Measurements from ENCODE around the gene TLR9.

Gene TLR9

DNA sequence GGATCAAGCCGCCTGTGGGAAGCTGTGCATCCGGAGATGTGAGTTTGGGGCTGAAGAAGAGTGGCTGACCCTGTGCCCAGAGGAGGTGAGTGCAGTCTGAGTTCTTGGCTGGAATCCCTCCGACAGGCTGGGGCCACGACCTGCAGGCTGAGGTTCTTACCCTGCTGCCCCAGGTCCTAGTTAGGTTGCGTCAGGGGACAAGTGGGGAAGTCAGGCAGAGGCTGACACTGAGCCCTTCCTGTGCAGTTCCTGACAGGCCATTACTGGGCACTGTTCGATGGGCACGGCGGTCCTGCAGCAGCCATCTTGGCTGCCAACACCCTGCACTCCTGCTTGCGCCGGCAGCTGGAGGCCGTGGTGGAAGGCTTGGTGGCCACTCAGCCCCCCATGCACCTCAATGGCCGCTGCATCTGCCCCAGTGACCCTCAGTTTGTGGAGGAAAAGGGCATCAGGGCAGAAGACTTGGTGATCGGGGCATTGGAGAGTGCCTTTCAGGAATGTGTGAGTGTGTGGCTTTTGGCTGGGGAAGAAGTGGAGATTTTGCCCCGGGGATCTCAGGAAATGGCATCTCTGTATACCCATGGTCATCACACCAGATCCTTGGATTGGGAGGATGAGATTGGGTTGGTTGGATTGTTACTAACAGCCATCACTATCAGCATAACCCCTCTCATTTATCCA lies 21.4 kb upstream of the TLR9 start:
- no peak overlapping the region for H3K18ac ChIP-seq (ENCODE audit: low read length)
- H3K4me3 ChIP-seq (ENCODE audit: low read length): no peak overlapping the region
- WGBS (ENCODE audit: extremely low coverage, insufficient coverage, low lambda C conversion rate): no CpG with 5 or more reads among the region's 14 CpGs
- H4K5ac ChIP-seq (ENCODE audit: low read length): no peak overlapping the region
- no peak overlapping the region for H3K56ac ChIP-seq (ENCODE audit: low read length)
- no peaks in the 10 kb centered on the region for H3K36me3 ChIP-seq (ENCODE audit: control insufficient read depth, insufficient read depth, low read length)
- H4K8ac ChIP-seq (ENCODE audit: low read depth, low read length): no peak overlapping the region
- H3K4me1 ChIP-seq (ENCODE audit: control insufficient read depth, low read depth, low read length): peaks cover 2% of the 10 kb centered on the region
- H2AK5ac ChIP-seq (ENCODE audit: low read length): no peak overlapping the region
- H2BK15ac ChIP-seq (replicated peaks; ENCODE audit: low read depth): no peak overlapping the region
- no peak overlapping the region for H3K4me2 ChIP-seq (ENCODE audit: low read length)
- no peaks in the 10 kb centered on the region for H3K79me1 ChIP-seq (ENCODE audit: low read length)
- H3K27me3 ChIP-seq (ENCODE audit: insufficient read depth, low read length, poor library complexity): no peaks in the 10 kb centered on the region
- no peak overlapping the region for H2BK120ac ChIP-seq (ENCODE audit: low read depth, low read length)
- H3K23ac ChIP-seq (ENCODE audit: low read length): no peak overlapping the region
- H3K27ac ChIP-seq (ENCODE audit: low read depth, low read length): no peak overlapping the region
- no peak overlapping the region for H3K9ac ChIP-seq (ENCODE audit: low read length)
- H2BK5ac ChIP-seq (ENCODE audit: low read length): no peak overlapping the region
- DNase-seq: no peak
- no peak overlapping the region for H3K4ac ChIP-seq (ENCODE audit: low read depth, low read length)
- H3K79me2 ChIP-seq (ENCODE audit: control insufficient read depth, insufficient read depth, low read length): no peaks in the 10 kb centered on the region

DNA sequence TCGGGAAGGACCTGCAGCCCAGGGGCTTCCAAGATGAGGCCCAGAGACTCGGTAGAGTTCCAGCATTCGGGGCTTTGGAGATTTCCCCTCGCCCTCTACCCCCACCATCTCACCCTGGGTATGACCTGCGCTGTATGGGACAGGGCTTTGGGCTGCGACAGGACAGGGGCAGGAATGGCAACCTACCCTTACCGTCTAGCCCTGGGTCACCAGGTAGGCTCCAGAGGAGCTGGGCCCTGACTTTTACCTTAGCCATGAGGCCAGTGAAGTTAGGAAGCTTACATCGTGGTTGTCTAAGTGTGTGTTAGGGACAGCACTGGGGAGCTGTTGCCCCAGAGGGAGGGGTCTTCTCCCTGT lies 20.8 kb upstream of the TLR9 start:
- H2AK5ac ChIP-seq (ENCODE audit: low read length): no peak overlapping the region
- no peak overlapping the region for H3K23ac ChIP-seq (ENCODE audit: low read length)
- H3K4me1 ChIP-seq (ENCODE audit: control insufficient read depth, low read depth, low read length): peaks cover 2% of the 10 kb centered on the region
- H3K9ac ChIP-seq (ENCODE audit: low read length): peak overlapping the region; percentile 31
- WGBS (ENCODE audit: extremely low coverage, insufficient coverage, low lambda C conversion rate): no CpG with 5 or more reads among the region's 8 CpGs
- H3K18ac ChIP-seq (ENCODE audit: low read length): no peak overlapping the region
- H3K56ac ChIP-seq (ENCODE audit: low read length): peak overlapping the region; percentile 87
- H2BK120ac ChIP-seq (ENCODE audit: low read depth, low read length): no peak overlapping the region
- no peak overlapping the region for H3K27ac ChIP-seq (ENCODE audit: low read depth, low read length)
- no peak overlapping the region for H2BK15ac ChIP-seq (replicated peaks; ENCODE audit: low read depth)
- no peak overlapping the region for H3K4ac ChIP-seq (ENCODE audit: low read depth, low read length)
- no peak overlapping the region for H4K8ac ChIP-seq (ENCODE audit: low read depth, low read length)
- no peak for DNase-seq
- H3K36me3 ChIP-seq (ENCODE audit: control insufficient read depth, insufficient read depth, low read length): no peaks in the 10 kb centered on the region
- no peak overlapping the region for H3K4me3 ChIP-seq (ENCODE audit: low read length)
- H4K5ac ChIP-seq (ENCODE audit: low read length): no peak overlapping the region
- H3K79me1 ChIP-seq (ENCODE audit: low read length): no peaks in the 10 kb centered on the region
- peak overlapping the region; percentile 37 for H3K4me2 ChIP-seq (ENCODE audit: low read length)
- no peak overlapping the region for H2BK5ac ChIP-seq (ENCODE audit: low read length)
- H3K27me3 ChIP-seq (ENCODE audit: insufficient read depth, low read length, poor library complexity): no peaks in the 10 kb centered on the region
- H3K79me2 ChIP-seq (ENCODE audit: control insufficient read depth, insufficient read depth, low read length): no peaks in the 10 kb centered on the region

DNA sequence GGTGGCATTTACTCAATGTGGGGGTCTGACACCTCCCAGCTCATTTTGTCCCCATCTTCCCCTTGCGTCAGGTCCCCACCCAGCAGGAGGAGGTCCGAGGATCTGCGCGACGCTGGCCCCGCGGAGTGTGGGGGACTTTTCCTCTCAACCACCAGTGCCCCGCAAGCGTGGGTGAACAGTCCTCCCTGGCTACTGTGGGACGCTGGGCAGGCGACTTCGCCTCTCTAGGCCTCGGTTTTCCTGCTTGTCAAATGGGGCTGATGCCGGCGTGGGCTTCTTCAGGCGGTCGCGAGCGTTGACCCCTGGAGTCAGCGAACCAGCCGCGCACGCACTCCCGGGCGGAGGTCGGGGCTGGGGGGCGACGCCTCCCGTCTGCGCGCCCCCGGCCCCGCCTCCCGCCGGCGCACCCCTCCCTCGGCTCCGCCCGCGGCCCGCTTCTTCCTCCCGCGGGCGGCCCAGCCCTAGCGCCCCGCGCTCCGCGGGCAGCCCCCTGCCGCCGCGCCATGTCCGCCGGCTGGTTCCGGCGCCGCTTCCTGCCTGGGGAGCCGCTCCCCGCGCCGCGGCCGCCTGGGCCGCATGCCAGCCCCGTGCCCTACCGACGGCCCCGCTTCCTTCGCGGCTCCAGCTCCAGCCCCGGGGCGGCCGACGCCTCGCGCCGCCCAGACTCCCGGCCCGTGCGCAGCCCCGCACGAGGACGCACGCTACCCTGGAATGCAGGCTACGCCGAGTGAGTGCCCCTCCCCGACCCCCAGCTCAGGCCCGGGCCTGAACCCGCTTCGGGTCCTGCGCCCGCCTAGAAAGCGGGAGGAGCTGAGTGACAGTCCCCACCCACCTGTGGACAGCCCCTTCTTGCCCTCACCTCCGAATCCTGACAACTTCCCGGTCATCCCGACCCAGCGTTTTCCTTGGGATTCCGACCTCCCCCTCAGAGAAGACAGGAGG lies 20.1 kb upstream of the TLR9 start, which contains the start of gene PPM1M:
Gene PPM1M (plus strand): TSS at position 438 of the 942 bp plus-strand sequence. CDS start 66 bp downstream, at position 504.
- no peak within 1 kb of the TSS for H2BK15ac ChIP-seq (replicated peaks; ENCODE audit: low read depth)
- no peak within 1 kb of the TSS for H2BK120ac ChIP-seq (ENCODE audit: low read depth, low read length)
- H3K4ac ChIP-seq (ENCODE audit: low read depth, low read length): peak within 1 kb of the TSS; percentile 77
- DNase-seq: peak; percentile 82
- no peaks in the 10 kb centered on the region for H3K79me1 ChIP-seq (ENCODE audit: low read length)
- H4K5ac ChIP-seq (ENCODE audit: low read length): no peak within 1 kb of the TSS
- peak within 1 kb of the TSS; percentile 92 for H3K23ac ChIP-seq (ENCODE audit: low read length)
- peak within 1 kb of the TSS; percentile 65 for H3K4me2 ChIP-seq (ENCODE audit: low read length)
- no peak within 1 kb of the TSS for H2AK5ac ChIP-seq (ENCODE audit: low read length)
- H3K27ac ChIP-seq (ENCODE audit: low read depth, low read length): no peak within 1 kb of the TSS
- H3K79me2 ChIP-seq (ENCODE audit: control insufficient read depth, insufficient read depth, low read length): no peaks in the 10 kb centered on the region
- peak within 1 kb of the TSS; percentile 11 for H3K4me3 ChIP-seq (ENCODE audit: low read length)
- H3K36me3 ChIP-seq (ENCODE audit: control insufficient read depth, insufficient read depth, low read length): no peaks in the 10 kb centered on the region
- no peak within 1 kb of the TSS for H2BK5ac ChIP-seq (ENCODE audit: low read length)
- WGBS (ENCODE audit: extremely low coverage, insufficient coverage, low lambda C conversion rate): no CpG with 5 or more reads among the region's 98 CpGs
- no peak within 1 kb of the TSS for H4K8ac ChIP-seq (ENCODE audit: low read depth, low read length)
- peak within 1 kb of the TSS; percentile 74 for H3K9ac ChIP-seq (ENCODE audit: low read length)
- peak within 1 kb of the TSS; percentile 87 for H3K56ac ChIP-seq (ENCODE audit: low read length)
- H3K18ac ChIP-seq (ENCODE audit: low read length): peak within 1 kb of the TSS; percentile 70
- peaks cover 4% of the 10 kb centered on the region for H3K4me1 ChIP-seq (ENCODE audit: control insufficient read depth, low read depth, low read length)
- H3K27me3 ChIP-seq (ENCODE audit: insufficient read depth, low read length, poor library complexity): no peaks in the 10 kb centered on the region

DNA sequence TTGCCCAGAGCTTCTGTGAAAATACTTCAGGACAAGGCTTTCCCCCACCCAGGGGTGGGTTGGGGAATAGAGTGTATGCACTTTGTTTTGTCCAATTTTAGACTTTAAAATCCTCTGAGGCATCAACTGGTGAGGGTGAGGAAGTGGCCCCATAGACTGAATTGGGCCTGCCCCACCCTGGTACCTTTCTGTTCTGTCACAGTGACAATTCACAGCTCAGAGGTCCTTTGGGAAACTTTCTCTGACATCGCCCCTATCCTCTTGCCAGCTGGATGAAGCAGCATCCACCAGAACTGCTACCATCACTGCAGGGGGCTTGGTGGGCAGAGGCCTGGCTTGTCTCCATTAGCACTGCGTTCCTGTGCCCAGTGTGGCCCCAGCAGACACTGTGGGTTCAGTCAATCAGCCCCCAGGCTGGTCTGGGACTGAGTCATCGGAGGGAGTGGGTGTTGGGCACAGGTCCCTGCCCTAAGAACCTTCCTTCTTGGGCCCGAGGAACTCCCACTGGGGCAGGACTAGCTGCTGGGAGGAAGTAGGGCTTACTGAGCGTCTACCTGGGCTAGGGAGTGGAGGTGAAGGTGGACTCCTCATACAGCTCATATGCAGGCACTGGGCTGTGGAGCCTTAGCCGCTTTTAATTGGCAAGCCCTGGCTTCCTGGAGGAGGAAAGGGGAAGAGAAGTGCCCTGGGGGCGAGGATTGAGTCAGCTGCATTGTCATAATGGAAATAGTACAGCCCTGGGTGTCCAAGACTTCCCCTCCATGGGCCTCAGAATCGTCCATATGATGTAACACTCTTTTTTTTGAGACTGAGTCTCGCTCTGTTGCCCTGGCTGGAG lies 18.6 kb upstream of the TLR9 start:
- Histone ChIP-seq H2AK5ac (ENCODE audit: low read length) (no peak overlapping the region), H3K23ac (ENCODE audit: low read length) (no peak overlapping the region), H3K4me3 (ENCODE audit: low read length) (no peak overlapping the region), H3K27ac (ENCODE audit: low read depth, low read length) (no peak overlapping the region), H2BK15ac (replicated peaks; ENCODE audit: low read depth) (no peak overlapping the region), H4K8ac (ENCODE audit: low read depth, low read length) (no peak overlapping the region), H3K4me1 (ENCODE audit: control insufficient read depth, low read depth, low read length) (peaks cover 10% of the 10 kb centered on the region), H3K56ac (ENCODE audit: low read length) (no peak overlapping the region), H3K4ac (ENCODE audit: low read depth, low read length) (no peak overlapping the region), H3K9ac (ENCODE audit: low read length) (no peak overlapping the region), H2BK5ac (ENCODE audit: low read length) (no peak overlapping the region), H3K27me3 (ENCODE audit: insufficient read depth, low read length, poor library complexity) (no peaks in the 10 kb centered on the region), H2BK120ac (ENCODE audit: low read depth, low read length) (no peak overlapping the region), H3K18ac (ENCODE audit: low read length) (no peak overlapping the region), H3K79me1 (ENCODE audit: low read length) (no peaks in the 10 kb centered on the region), H3K36me3 (ENCODE audit: control insufficient read depth, insufficient read depth, low read length) (no peaks in the 10 kb centered on the region), H4K5ac (ENCODE audit: low read length) (no peak overlapping the region), H3K79me2 (ENCODE audit: control insufficient read depth, insufficient read depth, low read length) (no peaks in the 10 kb centered on the region), H3K4me2 (ENCODE audit: low read length) (no peak overlapping the region)
- no CpG with 5 or more reads among the region's 9 CpGs for WGBS (ENCODE audit: extremely low coverage, insufficient coverage, low lambda C conversion rate)
- DNase-seq: no peak

DNA sequence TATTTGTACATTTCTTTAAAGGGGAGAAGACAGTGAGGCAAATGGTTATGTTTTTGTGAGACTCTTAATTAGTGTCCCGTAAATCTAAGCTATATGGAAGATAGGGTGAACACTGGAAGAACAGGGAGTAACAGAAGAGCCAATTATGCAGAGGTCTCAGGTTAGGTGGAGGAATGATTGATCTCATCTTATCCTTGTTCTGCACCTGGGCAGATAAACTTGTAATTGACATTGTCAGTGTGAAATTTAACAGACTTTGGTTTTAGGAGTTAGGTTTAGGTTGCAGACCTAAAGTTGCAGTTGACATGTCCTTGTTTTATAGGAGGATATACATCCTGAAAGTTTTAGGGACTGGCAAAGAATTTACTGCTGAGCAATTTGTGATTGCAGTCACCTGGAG lies 16.6 kb upstream of the TLR9 start:
- H3K79me1 ChIP-seq (ENCODE audit: low read length): peaks cover 3% of the 10 kb centered on the region
- no peak overlapping the region for H4K8ac ChIP-seq (ENCODE audit: low read depth, low read length)
- H3K27me3 ChIP-seq (ENCODE audit: insufficient read depth, low read length, poor library complexity): no peaks in the 10 kb centered on the region
- no peak overlapping the region for H3K9ac ChIP-seq (ENCODE audit: low read length)
- DNase-seq: no peak
- no peak overlapping the region for H4K5ac ChIP-seq (ENCODE audit: low read length)
- no peak overlapping the region for H3K4ac ChIP-seq (ENCODE audit: low read depth, low read length)
- no peak overlapping the region for H3K56ac ChIP-seq (ENCODE audit: low read length)
- no peaks in the 10 kb centered on the region for H3K36me3 ChIP-seq (ENCODE audit: control insufficient read depth, insufficient read depth, low read length)
- no CpG with 5 or more reads among the region's 1 CpG for WGBS (ENCODE audit: extremely low coverage, insufficient coverage, low lambda C conversion rate)
- no peak overlapping the region for H2BK5ac ChIP-seq (ENCODE audit: low read length)
- peaks cover 15% of the 10 kb centered on the region for H3K4me1 ChIP-seq (ENCODE audit: control insufficient read depth, low read depth, low read length)
- H3K79me2 ChIP-seq (ENCODE audit: control insufficient read depth, insufficient read depth, low read length): peaks cover 2% of the 10 kb centered on the region
- no peak overlapping the region for H2AK5ac ChIP-seq (ENCODE audit: low read length)
- H3K4me3 ChIP-seq (ENCODE audit: low read length): no peak overlapping the region
- no peak overlapping the region for H3K18ac ChIP-seq (ENCODE audit: low read length)
- H2BK15ac ChIP-seq (replicated peaks; ENCODE audit: low read depth): no peak overlapping the region
- no peak overlapping the region for H3K23ac ChIP-seq (ENCODE audit: low read length)
- H3K27ac ChIP-seq (ENCODE audit: low read depth, low read length): no peak overlapping the region
- no peak overlapping the region for H2BK120ac ChIP-seq (ENCODE audit: low read depth, low read length)
- no peak overlapping the region for H3K4me2 ChIP-seq (ENCODE audit: low read length)

Data from mesendoderm (in vitro differentiated cells).